ENCODE data around the gene CKMT1A. TPM values are rescaled to one million over a fixed set of nuclear protein-coding genes. Genes with fewer than 3 reads are reported as not detected.

CKMT1A gene
- 0.88 to 4.0 TPM (median 3.3 TPM) in 5 replicates for total RNA-seq (2022; extraction: Qiagen RNA extraction; ENCODE audit: low read depth)

GRCh38 chr15:43693148-43694022 lies at the start of gene CKMT1A:
Gene CKMT1A, plus strand, starts transcription at chr15:43693859. Its CDS starts 192 bp downstream, at chr15:43694051.

GRCh38 chr15:43648649-43649429 lies 44.8 kb upstream of the CKMT1A start, which contains the start of gene CATSPER2:
Gene CATSPER2, minus strand, starts transcription at chr15:43648844. Its CDS starts 783 bp downstream, at chr15:43648061.

GRCh38 chr15:43746245-43746902 lies 52.7 kb downstream of the CKMT1A start, which contains the start of gene PDIA3:
Gene PDIA3, plus strand, starts transcription at chr15:43746438. Its CDS starts 102 bp downstream, at chr15:43746540.

Other genes with a start within 250 kb of the CKMT1A start
- gene TP53BP1, start 200.7 kb upstream of the CKMT1A start, total RNA-seq (2022; extraction: Qiagen RNA extraction; ENCODE audit: low read depth): 17.4 to 21.4 TPM (median 20.6 TPM) in 5 replicates
- gene MAP1A, start 176.3 kb upstream of the CKMT1A start, total RNA-seq (2022; extraction: Qiagen RNA extraction; ENCODE audit: low read depth): 0.62 to 0.81 TPM (median 0.78 TPM) in 5 replicates
- gene PPIP5K1, start 103.7 kb upstream of the CKMT1A start, total RNA-seq (2022; extraction: Qiagen RNA extraction; ENCODE audit: low read depth): 3.7 to 9.2 TPM (median 5.5 TPM) in 5 replicates
- gene CKMT1B, start 99.8 kb upstream of the CKMT1A start, total RNA-seq (2022; extraction: Qiagen RNA extraction; ENCODE audit: low read depth): 2.2 to 4.7 TPM (median 3.7 TPM) in 5 replicates
- 0.06 to 0.19 TPM (median 0.11 TPM) in 5 replicates for gene STRC, start 75.1 kb upstream of the CKMT1A start, total RNA-seq (2022; extraction: Qiagen RNA extraction; ENCODE audit: low read depth)
- 0.41 to 2.0 TPM (median 0.58 TPM) in 5 replicates for gene CATSPER2, start 45.0 kb upstream of the CKMT1A start, total RNA-seq (2022; extraction: Qiagen RNA extraction; ENCODE audit: low read depth)
- 310 to 373 TPM (median 358 TPM) in 5 replicates for gene PDIA3, start 52.6 kb downstream of the CKMT1A start, total RNA-seq (2022; extraction: Qiagen RNA extraction; ENCODE audit: low read depth)
- gene ELL3, start 83.1 kb downstream of the CKMT1A start, total RNA-seq (2022; extraction: Qiagen RNA extraction; ENCODE audit: low read depth): 1.4 to 2.7 TPM (median 1.8 TPM) in 5 replicates
- 463 to 694 TPM (median 684 TPM) in 5 replicates for gene SERF2, start 98.5 kb downstream of the CKMT1A start, total RNA-seq (2022; extraction: Qiagen RNA extraction; ENCODE audit: low read depth)
- 0.11 TPM in 1 of 5 replicates, not detected in the others for gene SERINC4, start 106.4 kb downstream of the CKMT1A start, total RNA-seq (2022; extraction: Qiagen RNA extraction; ENCODE audit: low read depth)
- gene HYPK, start 106.7 kb downstream of the CKMT1A start, total RNA-seq (2022; extraction: Qiagen RNA extraction; ENCODE audit: low read depth): 4.1 to 10.5 TPM (median 5.7 TPM) in 5 replicates
- gene MFAP1, start 130.8 kb downstream of the CKMT1A start, total RNA-seq (2022; extraction: Qiagen RNA extraction; ENCODE audit: low read depth): 23.4 to 33.3 TPM (median 27.3 TPM) in 5 replicates
- 10.1 to 16.2 TPM (median 12.6 TPM) in 5 replicates for gene WDR76, start 133.1 kb downstream of the CKMT1A start, total RNA-seq (2022; extraction: Qiagen RNA extraction; ENCODE audit: low read depth)